ENCODE results near the gene SH3PXD2A.
"Not testable (repeated sequence)": the region's sequence is repeated elsewhere in the genome, so short reads cannot be mapped to it uniquely, and the experiment has no call there.

The SH3PXD2A gene

DNA sequence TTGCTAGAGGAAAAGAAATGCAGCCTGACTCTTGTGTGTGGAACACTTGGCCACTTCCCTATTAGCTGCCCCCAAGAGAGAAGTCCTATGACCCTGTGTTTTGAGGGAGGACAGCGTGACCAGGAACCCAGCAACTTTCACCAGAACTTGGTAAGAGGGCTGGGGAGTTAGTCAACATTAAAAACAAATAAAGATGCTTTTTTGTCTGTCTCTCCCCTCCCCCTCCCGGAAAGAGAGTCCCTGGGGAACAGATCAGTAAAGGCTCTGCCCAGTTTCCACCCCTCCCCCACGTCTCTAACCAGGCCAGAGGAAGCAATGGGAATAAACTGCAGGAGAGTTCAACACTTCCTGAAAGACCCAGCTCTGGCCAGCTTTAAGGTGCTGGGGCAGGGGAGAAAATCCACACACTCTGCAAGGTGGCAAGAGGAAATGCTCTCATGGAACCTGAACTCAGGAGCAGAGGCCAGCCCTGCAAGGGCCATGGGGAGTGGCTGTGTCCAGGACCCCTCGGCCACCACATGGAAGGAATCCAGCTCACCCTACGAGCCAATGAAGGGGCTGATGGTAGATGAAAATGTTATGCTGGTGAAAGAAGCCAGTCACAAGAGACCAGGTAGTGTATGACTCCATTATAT, 21.5 kb downstream of the SH3PXD2A start:
- DNase-seq, result no peak

DNA sequence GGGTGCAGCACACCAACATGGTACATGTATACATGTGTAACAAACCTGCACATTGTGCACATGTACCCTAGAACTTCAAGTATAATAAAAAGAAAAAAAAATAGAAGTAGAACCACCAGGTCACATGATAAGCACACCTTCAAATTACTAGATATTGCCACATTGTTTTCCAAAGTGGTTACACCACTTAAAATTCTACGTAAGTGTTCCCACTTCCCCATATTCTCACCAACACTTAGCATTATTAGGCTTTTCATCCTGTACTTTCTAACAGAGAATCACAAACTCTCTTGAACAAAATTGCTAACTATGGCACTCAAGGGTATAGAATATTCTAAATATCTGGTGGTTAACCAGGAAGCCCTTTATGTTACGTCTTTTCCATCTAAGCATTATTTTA, 22.6 kb downstream of the SH3PXD2A start:
- no peak for DNase-seq

DNA sequence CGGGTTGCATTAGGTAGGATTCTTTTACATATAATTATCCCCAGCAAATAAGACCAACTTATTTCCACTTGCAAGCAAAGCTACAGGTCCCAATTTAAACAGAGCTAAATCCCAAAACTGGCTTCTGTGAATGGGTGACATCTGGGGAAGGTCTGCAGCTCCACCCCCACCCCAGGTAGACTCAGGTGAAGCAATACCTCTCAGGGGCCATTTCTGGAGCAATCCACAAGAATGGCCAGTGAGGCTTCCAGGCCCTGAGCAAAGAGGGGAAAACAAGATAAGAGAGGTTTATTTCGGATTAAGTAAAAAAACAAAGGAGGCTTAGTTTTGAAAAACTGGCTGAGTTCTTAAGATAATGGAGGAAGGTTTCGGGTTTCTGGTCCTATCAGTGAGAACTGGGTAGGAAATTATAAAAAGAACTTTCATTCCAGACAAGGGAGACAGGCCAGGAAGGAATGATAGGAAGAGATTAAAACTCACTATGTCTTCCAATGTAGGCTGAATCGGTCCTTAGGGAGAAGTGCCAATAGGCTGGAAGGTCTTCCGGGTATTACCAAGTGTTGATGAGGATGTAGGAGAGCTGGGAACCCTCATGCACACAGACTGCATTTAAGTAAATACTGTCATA, 25.4 kb downstream of the SH3PXD2A start:
- no peak for DNase-seq

DNA sequence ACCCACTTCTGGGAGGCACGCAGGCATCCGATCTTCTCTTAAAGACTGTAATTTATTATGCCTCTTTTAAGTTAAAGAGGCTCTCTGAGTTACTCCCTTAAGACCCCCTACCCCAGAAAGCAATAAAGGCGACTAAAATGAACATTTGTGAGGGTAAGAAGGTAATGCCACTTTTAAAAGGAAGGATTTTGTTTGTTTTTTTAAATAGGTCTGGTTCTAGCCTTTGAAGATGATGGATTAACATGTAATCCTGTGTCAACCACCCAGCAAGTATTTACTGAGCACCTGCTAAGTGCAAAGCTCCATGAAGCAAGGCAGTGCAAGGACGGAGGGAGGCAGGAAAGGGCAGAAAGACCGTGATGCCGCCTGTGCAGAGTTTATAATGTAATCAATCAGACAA, 26.1 kb downstream of the SH3PXD2A start:
- no peak for DNase-seq

DNA sequence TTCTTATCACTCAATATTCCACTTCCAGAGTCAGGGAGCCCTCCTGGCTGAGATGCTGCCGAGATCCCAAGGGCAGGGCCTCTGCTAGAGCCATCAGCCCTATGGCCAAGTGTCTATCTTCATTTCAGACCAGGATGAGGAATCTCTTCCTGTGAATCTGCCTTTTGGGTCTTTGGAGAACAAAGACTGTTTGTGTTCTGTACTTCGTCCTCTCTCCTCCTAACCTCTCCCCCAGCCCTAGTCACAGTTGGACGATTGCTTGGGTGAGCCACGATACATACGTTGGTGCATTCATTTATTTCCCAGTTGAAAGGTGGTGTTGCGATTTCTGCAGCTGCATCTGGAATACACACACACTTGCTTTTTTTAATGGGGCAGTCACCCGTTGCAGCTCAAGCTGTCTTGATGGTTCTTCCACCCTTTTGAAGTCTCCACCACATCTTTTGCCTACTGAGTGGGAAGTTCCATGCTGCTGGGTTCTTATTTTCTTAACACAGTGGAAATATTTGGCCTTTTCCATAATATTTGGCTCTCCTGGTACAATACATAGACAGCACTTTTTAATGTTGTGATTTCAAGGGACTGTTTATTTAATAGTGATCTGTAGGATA, 26.7 kb downstream of the SH3PXD2A start:
- peak; percentile 66 for DNase-seq

DNA sequence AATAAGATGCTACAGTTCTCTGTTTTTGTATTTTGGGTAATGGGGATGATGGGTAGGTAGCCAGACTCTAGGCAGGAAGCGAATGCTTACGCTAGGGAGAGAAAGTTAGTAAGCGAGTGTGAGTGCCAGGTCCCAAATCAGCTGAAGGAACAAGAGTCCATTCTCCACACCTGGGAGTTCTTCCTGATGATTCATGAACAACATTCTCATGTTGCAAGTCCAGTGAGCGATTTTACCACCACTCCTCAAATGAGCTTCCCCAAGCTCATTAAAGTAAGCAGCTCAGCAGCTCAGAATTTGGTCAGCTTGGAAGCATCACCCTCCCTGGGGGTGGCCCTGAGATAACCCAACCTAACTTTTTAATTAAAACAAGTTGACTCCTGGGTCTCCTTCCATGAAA, 27.3 kb downstream of the SH3PXD2A start:
- no peak for DNase-seq

DNA sequence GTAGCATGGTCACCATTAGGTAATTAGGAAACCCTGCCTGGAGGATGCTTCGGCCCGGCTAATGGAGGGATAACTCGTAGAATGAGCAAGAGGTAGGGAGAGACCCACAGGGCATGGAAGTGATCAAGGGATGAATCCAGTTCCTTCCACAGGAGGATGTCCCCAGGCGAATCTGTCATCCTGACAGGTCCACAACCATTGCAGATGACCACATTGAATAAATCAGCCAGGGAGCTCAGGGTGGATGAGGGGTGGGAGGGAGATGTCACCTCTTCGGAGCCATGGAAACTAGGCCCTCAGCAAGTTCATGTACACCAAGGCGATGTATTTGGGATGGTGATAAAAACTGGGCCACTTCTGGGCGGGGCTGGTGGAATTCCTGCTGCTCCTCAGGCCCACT, 28.5 kb downstream of the SH3PXD2A start:
- no peak for DNase-seq

DNA sequence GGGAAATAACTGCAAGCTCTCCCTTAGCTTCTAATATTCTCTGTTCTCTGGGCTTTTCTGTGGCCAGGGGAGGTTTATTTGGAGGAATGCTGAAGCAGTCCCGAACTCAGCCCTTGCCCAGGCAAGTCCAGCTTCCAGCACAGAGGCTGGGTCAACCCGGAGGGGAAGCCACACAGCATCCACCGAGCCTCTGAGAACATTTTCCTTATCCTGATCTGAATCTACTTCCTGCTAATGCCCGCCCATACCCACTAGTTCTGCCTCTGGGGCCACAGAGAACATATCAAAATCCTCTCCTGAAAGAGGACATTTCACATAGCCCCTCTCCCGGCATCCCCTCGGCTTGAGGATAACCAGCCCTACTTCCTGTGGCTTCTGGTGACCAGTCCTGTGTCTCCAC, 31.1 kb downstream of the SH3PXD2A start:
- no peak for DNase-seq

DNA sequence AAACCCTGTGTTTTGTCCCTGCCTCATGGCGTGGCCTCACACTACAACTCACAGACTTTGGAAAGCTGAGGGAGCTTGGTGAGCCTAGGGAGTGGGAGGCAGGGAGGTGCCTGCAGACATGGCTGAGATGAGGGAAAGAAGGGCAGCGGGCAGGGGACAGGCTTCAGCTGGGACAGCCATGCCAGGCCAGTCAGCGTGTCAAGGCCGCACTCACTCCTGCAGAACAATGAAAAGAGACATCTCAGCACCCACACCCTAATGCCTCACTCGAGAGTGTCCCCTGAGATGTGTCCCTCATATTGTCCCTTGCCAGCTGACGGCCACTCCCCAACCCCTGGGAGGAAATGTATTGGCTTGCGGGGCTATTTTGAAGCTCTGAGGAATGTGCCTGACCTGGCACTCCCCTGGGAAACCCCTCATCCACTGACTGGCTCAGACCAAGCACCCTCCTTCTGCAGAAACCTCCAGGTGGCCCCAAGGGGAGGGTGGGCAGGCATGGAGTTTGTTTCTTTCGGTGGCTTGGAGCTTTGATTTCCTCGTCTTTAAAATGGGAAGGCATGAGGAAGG, 31.6 kb downstream of the SH3PXD2A start:
- no peak for DNase-seq

DNA sequence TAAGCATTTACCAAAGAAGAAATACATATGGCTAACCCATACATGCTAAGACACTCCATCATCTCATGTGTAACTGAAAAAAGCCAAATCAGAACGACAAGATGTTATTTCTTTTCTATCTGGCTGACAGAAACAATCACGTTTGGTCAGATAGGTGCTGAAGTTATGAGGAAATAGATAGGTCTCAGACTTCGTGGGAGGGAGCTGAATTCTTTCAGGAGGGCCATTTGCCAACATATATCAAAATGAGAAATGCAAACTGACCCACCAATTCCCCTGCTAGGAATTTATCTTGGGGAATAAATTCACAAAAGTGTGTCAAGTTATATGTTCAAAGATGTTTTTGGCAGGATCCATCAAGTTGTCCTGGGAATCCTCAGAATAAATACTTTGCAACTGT, 32.6 kb downstream of the SH3PXD2A start:
- DNase-seq, result no peak

DNA sequence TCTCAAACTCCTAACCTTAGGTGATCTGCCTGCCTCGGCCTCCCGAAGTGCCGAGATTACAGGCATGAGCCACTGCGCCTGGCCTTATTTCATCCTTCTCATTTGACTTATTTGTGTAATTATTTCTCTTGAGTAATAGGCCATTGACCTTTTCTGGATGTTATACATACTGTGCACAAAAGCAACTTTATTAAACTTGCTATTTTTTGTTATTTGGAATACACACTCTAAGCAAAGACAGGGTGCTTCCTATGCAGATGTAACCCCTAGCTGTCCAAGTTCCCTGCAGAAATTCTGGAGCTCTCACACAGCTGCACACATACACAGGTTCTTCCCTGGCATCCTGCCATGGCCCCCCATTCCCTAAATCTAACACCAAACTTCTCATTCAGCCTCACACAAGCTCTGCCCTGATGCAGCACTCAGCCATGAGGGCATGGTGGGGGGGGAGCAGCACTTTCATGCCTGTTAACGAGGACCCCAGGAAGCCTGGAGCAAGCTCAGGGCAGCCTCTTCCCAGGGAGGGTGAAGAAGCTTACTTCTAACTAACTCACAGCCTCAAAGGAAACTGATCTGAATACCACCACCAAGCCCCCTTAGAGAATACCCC, 33.2 kb downstream of the SH3PXD2A start:
- DNase-seq, result no peak

DNA sequence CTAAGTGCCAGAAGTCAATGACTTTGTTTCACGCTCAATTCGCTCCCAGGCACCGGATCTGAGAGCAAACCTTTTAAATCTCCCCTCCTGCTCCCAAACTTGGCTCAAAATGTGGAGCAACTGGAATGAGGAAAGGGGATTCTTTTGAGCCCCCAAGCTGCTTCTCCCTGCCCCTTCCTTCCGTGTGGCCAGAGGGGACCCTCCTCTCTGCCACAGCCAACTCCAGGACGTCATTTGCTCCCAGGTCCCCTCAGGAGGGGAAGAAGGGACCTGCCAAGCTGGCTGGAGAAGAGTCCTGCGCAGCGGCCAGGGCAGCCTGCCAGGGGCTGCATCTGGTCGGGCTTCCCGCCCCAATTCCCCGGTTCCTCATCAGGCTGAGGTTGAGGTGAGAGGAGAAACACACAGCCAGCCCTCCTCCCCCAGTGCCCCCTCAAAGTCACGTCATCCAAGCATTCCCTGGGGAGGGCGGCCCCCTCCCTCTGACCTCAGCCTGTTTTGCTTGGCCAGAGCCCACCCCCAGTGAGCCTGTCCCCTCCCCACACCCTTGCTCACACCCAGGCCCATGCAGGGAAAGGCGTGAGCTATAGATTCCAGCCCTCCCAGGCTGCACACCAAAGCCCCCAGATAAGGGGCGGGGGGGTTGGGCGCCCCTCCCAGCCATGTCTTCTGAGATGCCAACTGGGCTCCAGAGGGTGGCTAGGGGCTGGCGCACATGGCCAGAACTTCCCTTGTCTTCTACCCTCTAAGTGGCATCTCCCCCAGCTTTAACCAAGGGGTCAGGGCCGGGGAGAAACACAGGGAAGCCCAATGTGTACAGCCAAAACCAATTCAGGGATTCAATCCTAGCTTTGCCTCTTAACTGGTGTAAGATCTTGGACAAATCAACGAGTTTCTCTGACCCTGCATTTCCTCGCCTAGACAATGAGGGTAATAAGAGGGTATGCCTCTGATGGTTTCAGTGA, 35.0 kb downstream of the SH3PXD2A start:
- DNase-seq, result peak; percentile 56

DNA sequence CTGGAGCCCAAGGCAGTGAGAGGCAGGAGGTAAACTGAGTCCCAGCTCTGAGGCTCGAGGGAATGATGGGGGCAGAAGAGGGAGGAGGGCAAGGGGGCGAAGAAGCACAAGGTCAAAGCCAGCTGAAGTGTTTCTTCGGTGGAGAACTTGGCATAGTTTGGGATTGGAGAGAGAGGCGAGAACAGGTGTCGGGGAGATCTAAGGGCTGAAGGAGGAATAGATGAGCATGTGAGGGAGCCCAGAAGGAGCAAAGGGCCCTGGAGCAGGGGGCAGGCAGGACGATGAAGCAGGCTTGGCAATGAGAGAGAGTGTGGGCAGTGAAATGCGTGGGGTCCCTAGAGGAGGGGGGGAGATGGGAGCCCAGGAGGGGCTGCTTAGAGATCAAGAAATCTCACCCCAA, 35.9 kb downstream of the SH3PXD2A start:
- DNase-seq, result no peak

DNA sequence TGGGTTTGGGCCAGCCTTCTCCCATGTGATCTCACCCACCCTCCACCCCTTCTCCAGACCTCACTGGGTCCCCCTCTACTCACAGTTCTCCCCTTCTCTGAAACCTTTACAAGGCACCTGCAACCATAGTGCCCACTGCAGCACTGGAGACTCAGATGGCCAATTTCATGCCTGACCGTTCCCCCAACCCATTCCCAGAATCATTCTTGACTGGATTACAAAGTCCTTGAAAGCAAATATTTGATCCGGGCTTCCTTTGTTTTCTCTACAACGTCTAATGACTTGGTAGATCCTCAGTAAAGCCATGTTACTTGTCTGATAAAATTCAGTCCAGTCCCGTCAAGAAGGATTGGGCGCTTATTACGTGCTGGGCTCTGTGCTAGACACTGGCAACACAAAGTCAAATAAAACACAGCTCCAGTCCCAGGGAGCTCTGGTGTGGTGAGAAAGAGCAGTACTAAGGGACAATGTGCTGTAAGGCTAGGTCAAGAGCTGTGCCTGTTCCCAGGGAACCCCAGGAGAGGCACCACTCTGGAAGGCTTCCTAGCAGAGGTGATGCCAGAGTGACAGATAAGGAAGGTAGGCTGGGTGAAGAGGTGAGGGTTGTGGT, 36.5 kb downstream of the SH3PXD2A start:
- no peak for DNase-seq

DNA sequence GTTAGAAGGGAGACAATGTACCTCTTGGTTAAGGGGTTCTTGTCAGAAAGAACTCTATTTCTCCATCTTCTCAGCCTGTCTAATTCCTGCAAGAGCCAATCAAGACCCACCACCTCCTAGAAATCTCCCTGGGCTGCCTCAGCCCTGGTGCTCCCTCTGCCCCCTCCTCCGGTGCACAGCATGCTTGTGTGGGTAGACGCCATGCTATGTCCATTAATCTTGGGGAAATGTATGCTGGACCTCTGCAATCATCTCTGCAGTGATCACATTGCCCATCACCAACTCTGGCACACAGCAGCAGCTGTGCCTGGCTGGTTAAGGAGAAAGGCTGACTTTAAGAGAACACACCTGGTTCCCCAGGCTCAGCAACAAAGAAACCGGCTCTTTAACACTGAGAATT, 37.3 kb downstream of the SH3PXD2A start:
- DNase-seq, result no peak

DNA sequence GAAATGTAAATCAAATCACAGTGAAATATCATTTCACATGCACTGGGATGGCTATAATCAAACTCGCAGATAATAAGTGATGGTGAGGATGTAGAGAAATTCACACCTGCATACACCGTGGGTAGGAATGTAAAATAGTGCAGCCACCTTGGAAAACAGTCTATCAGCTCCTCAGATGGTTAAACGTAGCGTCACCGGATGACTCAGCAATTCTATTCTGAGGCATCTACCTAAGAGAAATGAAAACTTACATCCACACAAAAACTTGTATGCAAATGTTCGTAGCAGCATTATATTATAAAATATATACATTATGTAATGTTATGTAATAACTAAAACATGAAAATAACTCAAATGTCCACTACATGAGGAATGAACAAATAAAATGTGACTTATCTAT, 38.9 kb downstream of the SH3PXD2A start:
- no peak for DNase-seq

DNA sequence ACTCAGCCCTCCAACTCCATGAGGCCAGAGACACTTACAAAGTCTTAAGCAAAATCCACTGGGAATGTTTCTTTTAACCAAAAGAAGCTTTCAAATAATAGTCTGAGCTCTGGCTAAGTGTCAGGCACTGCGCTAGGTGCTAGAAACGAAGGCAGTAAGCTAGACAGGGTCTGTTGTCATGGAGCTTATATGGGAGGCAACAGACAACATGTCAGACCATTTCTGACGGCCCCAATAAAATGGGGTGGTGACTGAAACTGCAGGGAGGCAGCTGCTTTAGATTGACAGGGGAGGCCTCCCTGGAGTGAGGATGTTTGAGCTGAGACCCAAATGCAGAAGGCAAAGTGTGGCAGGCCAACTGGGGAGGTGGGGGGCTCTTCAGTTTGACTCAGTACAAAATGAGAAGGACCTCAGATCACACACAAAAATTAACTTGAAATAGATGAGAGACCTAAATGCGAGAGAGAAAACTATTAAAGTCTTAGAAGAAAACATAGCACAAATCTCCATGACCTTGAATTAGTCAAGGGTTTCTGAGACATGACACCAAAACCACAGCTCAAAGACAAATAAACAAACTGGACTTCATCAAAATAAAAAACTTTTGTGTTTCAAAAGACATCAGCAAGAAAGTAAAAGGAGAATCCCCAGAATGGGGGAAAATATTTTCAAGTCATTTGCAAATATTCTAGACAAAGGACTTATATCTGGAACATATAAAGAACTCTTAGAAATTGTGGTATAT, 40.6 kb downstream of the SH3PXD2A start:
- DNase-seq, result no peak

DNA sequence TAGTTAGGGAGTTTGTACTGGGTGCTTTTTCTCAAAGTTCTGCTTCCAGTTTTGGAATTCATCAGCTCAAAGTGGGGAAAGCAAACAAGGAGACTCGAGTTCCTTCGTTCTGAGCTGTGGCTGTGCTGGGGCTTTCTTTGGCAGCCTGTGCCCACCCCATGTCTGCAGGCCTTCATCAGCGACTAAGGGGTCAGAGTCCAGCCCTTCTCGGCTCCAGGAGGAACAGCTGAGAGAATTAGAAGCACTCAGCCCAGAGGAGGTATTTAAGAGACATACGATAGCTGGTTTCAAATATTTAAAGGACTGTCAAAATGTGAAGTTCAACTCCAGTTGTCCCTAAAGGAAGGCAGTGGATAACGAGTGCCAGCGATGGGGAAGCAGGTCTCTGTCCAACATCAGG, 41.3 kb downstream of the SH3PXD2A start:
- DNase-seq, result no peak

DNA sequence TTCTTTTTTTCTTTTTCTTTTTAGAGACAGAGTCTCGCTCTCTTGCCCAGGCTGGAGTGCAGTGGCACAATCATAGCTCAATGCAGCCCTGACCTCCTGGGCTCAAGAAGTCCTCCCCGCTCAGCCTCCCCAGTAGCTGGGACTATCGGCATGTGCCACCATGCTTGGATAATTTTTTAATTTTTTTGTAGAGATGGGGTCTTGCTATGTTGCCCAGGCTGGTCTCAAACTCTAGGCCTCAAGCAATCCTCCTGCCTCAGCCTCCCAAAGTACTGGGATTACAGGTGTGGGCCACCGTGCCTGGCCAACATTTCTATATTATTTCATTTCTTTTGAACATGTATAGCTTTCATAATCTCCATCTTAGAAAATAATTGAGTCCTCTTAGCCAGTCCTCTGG, 42.1 kb downstream of the SH3PXD2A start:
- DNase-seq, result not testable (repeated sequence)

DNA sequence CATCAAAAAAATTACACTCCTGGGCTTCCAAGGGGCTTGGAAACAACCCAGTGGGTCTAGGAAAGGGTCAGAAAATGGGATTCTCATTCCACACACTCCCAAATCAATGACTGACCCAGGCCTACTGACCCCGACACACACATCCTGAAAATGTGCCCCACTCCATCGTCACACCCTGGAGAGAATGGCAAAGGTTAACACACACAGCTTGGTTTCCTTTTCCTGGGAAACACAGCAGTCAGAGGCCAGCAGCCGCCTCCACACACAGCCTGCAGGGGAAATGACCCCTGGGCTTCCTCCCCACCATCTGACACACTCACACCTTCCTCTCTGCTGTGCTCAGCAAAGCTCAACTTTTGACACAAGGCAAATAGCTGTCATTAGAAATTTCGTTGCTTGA, 42.9 kb downstream of the SH3PXD2A start:
- DNase-seq, result no peak

DNA sequence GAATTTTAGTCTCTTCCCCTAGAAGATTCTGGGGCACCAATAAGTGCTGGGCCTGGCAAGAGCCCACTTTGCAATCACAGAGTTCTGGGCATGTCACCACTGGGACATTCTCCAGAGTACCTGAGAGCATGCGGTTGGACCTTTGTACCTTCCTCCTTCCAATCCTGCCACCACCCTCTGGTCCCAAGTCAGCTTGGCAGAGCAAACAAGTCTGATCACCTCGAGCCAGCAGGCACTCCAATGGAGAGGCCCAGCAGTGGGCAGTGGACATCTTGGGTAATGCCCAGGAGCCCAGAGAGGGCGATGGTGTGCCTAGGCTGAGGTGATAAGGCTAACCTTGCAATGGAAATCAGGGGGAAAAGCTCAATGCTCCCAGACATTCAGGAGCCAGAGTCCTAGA, 43.4 kb downstream of the SH3PXD2A start:
- DNase-seq, result no peak

DNA sequence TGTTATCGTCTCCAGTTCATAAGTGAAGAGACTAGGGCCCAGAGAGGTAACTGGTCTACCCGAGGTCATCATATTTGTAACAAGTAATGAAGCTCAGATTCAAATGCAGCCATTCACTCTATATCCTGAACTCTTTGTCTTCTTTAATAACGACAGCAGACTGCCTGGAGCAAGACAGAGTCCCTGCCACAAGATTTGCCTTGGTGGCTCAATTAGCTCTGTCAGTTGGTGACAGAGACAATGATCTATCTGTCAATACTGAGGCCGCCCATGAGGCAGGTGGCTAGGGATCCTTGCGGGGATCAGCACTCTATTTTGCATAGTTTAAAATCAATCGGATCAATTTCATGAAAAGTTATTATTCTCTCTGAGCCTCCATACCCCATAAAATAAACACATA, 43.9 kb downstream of the SH3PXD2A start:
- DNase-seq, result no peak

All from NCI-H2171 treated with DMSO at 0.1 percent for 48 hours (cell line).